ENCODE data around the gene MATN3. TPM values are rescaled to one million over a fixed set of nuclear protein-coding genes. Genes with fewer than 3 reads are reported as not detected.
A peak's percentile ranks its signal among the peaks of the same experiment; 100 is the strongest.

Gene MATN3
- total and polyA plus RNA-seq, 9 of the 15 experiments (the other 6 are each of a cell fraction or from before 2014, with no cell fraction given): not detected

- intact Hi-C loops (cut with micrococcal nuclease): no loop called here
- no peak overlapping the region for H3K27ac ChIP-seq (ENCODE audit: extremely low read depth, low read depth, low read length)
- no peaks in the 10 kb centered on the region for H3K27me3 ChIP-seq (ENCODE audit: control insufficient read depth in 2 of 2, insufficient read depth in 2 of 2, low read length in 2 of 2)
- H3K9ac ChIP-seq (ENCODE audit: insufficient read depth in 1 of 2, low read depth in 2 of 2, low read length in 2 of 2): no peak overlapping the region
- DNase-seq (ENCODE audit: extremely low read depth in 1 of 4, low spot score in 3 of 4) (no peak), FAIRE-seq (no peak), ATAC-seq (no peak)
- H3K79me2 ChIP-seq (ENCODE audit: control insufficient read depth, insufficient read depth, low read length): no peaks in the 10 kb centered on the region
- no peaks in the 10 kb centered on the region for H3K9me3 ChIP-seq (replicated peaks; ENCODE audit: control insufficient read depth, insufficient read depth, low read depth, low read length)
- ChIA-PET POLR2A (no interaction called here), CTCF (ENCODE audit: low intra/inter-chr PET ratio) (interaction anchor here (0.8 kb wide), 1 partner anchor 35 kb away, joined by 4 read pairs; no protein-coding TSS in a partner anchor)
- H3K4me2 ChIP-seq (ENCODE audit: insufficient read depth, low read length): no peak overlapping the region
- WGBS (ENCODE audit: insufficient coverage, low coverage, missing lambda C conversion rate): 67% methylated on average over 1 of the region's 1 CpG
- in situ Hi-C loops (cut with MboI): no loop called here
- no TSS peak for BruUV-seq (replicated peaks)
- H3K4me1 ChIP-seq (replicated peaks in 1 of 2; ENCODE audit: control insufficient read depth in 2 of 2, insufficient read depth in 2 of 2, low read length in 2 of 2): no peaks in the 10 kb centered on the region
- peak; percentile 94 for TF ChIP-seq HMBOX1 (IDR thresholded peaks at IDR 0.05)
- TF ChIP-seq JUND (IDR thresholded peaks at IDR 0.05; ENCODE audit: borderline replicate concordance, low read depth, low read length): no peak
- TF ChIP-seq JUND (tag; IDR thresholded peaks at IDR 0.05; ENCODE audit: borderline replicate concordance, low read depth, low read length): no peak
- no peak for TF ChIP-seq PRDM10 (IDR thresholded peaks at IDR 0.05; ENCODE audit: partially characterized antibody)
- H2AFZ ChIP-seq (ENCODE audit: low read depth, low read length): no peak overlapping the region
- H4K20me1 ChIP-seq (replicated peaks; ENCODE audit: control insufficient read depth, insufficient read depth, low read length): no peaks in the 10 kb centered on the region
- H3K4me3 ChIP-seq: no peak overlapping the region
- H3K9me1 ChIP-seq (ENCODE audit: control insufficient read depth, insufficient read depth, low read length): no peaks in the 10 kb centered on the region
- H3K36me3 ChIP-seq (ENCODE audit: control insufficient read depth, insufficient read depth, low read length): peaks cover 24% of the 10 kb centered on the region; the same call in 2 of the 3 replicates
These were observed 32.5 kb downstream of the MATN3 start for GRCh38 chr2:19979932-19980331.

All from K562 (cell line).